ENCODE results near the gene KDM8.
A peak's percentile ranks its signal among the peaks of the same experiment; 100 is the strongest.

Gene KDM8

DNA sequence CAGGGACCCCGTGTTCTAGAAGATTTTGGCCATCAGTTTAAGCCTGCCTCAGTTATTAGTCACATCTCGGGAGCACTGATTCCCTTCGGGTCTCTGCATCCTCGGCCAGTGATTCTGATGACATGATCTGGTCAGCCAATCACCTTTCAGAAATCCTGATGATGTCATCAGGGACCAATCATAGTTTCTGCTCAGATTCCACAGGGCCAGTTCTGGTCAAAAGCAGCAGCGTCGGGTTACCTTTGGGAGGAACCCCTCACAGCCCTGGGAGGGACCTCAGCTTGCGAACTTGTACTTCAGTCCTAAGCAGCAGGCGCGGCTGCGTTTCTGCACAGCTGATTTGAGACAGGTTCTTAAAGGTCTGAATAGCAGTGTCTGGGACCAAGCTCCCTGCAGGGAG lies 13.9 kb downstream of the KDM8 start:
- no peak for DNase-seq

- no peak for DNase-seq
Measured at GRCh38 chr16:27218756-27219155, 15.4 kb downstream of the KDM8 start.

GRCh38 chr16:27219161-27219560 lies 15.8 kb downstream of the KDM8 start:
- no peak for DNase-seq

- no peak for DNase-seq
Measured at GRCh38 chr16:27220120-27220519, 16.8 kb downstream of the KDM8 start.

DNA sequence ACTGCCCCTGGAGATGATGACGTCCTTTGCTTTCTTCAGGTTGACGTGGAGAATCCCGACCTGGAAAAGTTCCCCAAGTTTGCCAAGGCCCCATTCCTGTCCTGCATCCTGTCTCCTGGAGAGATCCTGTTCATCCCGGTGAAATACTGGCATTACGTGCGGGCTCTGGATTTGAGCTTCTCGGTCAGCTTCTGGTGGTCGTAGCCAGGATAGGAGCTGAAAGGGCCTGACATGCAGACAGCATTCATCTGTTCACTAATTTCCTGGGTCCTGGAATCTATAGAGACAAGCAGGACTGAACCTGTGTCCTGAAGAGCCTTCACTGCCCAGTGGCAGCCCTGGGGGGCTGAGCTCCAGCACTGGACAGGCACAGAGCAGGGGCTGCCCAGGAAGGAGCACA lies 17.2 kb downstream of the KDM8 start:
- no peak for DNase-seq

DNA sequence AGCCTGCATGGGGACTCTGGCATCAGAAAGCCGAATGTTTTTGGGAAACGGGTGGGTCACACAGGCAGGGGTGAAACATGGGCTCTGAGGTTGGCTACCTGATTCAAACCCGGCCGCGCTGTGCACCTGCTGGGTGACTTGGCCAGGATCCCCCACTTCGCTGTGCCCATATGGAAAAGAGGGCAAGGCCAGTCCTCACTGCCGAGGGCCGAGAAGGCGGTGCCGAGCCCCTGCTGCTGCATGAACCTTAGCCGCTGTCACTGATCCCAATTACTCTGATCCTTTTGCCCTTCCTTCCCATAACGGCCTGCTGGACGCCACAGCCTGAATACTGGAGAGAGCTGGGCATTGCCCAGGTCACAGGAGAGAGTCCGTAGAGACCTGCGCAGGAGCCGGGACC lies 17.7 kb downstream of the KDM8 start:
- no peak for DNase-seq

DNA sequence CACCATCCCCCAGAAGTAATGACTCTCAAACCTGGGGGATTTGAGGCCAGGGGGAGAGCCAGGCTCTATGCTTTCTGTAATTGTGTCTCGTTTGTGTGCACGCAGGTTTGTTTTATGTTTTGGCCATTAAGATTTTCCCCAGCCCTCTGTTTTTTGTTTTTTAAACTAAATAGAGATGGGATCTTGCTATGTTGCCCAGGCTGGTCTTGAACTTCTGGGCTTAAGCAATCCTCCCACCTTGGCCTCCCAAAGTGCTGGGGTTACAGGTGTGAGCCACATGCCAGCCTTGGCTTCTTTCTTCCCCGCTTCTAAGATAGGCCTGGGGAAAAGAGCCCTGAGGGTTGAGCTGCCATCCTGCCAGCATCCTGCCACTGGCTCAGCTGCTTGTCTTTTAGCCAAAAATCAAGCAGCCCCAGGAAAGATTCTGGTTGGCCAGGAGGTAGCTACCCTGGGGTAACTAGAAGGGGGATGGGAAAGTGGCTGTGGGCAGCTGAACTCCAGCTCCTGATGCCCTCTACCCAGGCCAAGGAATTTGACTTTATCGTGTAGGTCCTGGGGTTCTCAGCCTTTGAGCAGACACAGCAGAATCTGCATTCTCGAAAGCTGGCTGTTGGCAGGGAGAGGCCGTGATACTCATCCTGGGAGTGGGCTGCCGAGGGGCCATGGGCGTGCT lies 18.4 kb downstream of the KDM8 start:
- no peak for DNase-seq

DNA sequence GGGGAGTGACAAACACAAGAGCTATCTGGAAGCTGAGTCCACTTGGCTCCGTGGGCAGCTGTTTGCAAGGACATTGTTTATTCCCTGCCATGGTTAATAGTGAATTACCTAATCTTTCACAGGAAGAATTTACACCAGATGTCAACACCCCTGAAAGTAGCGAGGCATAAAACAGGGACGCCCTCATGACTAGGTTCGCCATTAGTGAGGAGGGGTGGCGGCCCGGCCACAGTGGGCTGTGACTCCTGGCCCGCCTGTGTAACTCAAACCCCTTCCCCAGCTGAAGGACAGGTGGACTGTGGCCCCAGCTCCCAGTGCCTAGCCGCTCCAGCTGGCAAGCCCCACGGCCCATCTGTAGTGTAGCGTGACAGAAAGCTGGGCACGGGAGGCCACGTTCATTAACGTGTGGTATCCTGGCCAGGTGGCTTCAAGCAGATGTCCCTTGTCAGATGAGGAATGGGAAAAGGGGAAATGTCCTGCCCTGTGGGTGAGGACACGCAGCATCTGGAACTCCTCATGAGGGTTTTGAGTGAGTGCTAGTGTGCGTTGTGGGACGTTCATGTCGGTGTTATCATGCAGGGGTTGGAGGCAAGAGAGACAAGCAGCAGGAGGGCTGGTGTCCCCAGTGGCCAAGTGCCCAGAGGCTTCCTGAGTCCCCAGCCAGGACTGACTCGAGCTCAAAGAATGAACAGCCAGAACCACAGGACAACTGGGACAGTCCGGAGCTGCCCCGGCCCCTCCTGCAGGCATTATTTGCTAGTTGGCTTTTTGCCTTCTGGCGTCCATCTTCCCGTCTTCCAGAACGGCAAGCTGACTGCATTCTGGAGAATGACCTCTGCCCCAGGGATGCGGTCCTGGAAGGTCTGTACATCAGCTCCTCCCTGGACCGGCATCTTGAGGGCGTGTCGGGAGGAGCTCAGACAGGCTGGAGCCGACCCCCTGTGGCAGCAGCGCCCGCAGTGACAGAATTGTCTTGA lies 19.2 kb downstream of the KDM8 start:
- DNase-seq, result no peak

GRCh38 chr16:27223226-27223610 lies 19.9 kb downstream of the KDM8 start:
- DNase-seq, result no peak

DNA sequence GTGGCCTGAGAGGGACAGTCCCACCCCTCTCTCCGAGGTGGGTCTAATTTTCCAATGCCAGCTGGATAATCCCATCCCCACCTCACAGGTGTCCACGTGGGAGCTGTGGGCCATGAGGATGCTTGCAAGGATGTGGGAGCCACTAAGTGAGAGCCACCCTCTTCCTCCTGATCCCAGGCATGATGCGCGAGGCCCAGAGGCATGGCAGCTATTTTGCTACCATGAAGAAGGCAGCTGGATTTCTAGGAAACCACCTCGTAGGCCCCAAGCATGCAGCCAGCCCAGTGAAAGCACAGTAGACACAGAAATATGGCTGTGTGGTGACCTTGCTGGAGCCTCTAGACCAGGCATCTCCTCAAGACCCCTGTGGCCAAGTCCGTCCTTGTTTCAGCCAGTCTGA lies 20.4 kb downstream of the KDM8 start:
- DNase-seq, result no peak

DNA sequence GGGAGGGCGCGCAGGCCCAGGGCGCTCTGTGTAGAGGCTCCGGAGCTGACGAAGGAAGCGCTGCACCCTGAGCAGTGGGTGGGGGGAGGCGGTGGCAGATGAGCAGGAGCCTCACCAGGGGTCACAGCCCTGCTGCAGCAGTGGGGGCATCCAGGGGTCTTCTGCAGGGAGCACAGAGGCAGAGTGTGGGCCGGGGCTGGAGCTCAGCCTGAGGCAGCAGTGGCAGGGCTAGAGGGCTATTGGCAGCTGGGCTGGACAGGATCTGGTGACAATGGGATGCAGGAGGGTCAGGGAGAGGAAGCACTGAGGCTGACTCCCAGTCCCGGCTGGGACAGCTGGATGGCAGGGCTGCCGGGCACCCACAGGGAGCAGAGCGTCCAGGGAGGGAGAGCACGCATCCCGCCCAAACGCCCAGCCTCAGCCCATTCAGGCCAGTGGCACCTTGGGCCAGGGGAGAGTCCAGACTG lies 21.0 kb downstream of the KDM8 start:
- DNase-seq, result no peak

DNA sequence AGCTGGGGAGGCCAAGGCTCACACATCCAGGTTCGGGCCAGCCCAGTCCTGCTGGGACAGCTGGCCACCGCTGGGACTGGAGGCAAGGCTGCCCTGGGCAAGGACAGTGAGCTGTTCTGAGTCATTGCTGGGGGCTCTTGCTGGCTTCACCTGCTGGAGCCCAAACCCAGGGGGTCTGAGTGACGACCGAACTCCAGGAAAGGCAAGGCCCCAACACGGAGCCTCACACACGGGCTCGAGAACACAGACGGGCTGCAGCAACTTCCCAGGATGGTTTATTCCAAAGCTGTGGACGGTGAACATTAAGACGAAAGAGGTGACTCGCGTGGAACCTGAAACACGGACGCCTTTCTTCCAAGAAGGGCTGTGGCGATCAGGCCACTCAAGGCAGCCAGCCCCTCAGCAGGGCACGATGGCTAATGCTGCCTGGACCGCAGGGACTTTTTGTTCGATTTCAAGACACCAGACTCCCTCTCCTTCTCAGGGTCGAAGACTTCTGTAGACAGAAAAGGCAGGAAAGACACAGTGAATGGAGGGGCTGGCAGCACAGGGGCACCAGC lies 21.5 kb downstream of the KDM8 start:
- DNase-seq, result no peak

- no peak for DNase-seq
Measured at GRCh38 chr16:27225536-27226360, 22.4 kb downstream of the KDM8 start.

DNA sequence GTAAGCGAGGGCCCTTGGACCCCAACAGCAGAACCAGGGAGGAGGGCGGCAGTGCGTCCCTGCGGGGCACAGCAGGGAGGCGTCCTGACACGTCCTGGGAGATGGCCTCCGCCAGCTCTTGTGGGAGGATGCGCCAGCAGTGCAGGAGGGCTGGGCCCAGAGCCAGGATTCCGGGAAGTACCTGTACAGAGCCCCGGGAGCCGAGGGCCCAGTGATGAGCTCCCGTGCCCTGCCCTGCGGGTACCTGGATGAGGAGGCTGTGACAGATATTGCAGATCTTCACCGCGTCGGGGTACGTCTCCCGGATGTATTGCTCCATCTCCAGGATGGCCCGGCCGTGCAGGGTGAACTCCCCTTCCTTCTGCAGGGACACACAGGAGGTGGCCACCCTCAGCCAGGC lies 23.1 kb downstream of the KDM8 start:
- DNase-seq, result no peak

- no peak for DNase-seq
Measured at GRCh38 chr16:27226976-27227705, 23.8 kb downstream of the KDM8 start.

DNA sequence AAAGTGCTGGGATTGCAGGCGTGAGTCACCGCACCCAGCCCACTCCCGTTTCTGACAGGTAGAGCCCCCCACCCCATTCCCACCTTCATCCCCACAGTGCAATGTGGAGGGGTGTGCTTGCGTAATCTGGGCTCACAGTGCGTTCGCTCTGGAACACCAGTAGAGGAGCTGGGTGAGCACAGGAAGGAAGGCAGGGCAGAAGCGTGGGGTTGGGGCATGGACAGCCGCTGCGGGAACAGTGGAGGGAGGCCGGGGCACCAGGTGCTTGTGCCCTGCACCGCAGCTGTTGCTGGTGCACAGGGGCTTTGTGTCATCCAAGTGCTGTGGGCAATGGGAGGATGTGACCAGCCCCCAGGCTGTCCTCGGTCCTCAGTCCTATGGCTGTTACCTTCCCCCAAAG lies 24.7 kb downstream of the KDM8 start:
- no peak for DNase-seq

DNA sequence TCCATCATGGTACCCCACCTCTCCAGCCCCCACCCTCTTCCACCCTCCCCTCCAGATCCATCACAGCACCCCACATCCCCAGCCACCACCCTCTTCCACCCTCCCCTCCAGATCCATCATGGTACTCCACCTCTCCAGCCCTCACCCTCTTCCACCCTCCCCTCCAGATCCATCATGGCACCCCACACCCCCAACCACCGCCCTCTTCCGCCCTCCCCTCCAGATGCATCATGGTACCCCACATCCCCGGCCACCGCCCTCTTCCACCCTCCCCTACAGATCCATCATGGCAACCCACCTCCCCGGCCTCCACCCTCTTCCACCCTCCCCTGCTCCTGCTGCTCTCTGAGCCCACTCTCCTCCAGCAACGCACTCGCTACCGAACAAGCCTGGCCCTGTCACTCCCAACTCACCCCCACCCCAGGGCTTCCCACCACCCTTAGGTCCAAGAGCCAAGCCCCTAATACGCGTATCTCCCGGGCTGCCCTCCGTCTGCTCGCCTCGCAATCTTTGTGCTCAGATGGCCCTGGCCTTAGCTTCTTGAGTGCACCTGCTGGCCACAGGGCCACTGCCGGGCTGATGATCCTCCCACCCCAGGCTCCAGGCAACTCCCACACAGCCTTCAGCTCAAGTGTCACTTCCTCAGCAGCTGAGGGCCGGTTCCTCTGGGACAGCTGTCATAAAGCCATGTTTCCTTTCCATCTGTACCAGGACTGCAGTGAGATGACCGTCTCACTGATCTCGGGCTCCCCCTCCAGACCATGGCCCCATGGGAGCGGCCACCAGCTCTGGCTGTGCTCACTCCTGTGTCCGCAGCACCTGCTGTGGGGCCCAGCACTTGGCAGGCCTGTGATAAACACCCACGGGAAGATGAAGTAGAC lies 25.5 kb downstream of the KDM8 start:
- no peak for DNase-seq

- DNase-seq, result no peak
Measured at GRCh38 chr16:27229891-27230470, 26.7 kb downstream of the KDM8 start.

- DNase-seq, result peak; percentile 65
Measured at GRCh38 chr16:27230562-27231001, 27.3 kb downstream of the KDM8 start.

DNA sequence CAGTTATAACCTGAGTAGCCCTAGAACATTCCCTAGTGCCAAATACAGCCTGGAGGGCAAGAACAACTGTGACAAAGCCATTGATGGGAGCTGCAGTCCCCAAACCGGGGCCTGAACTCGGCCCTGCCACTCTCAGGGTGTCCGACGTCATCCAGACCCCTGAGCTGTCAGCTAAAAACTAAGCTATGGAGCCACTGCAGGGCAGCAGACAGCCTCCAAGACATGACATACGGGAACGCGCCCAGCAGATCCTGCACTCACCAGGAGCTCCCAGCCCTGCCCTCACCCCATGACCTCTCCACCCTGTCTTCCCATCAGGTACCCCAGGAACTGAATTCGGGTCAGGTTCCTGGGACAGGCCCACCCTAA lies 28.4 kb downstream of the KDM8 start:
- DNase-seq, result no peak

All from T-helper 9 cell (primary cell).